Prostate gland (tissue), 2 donors: ENCODE data around the gene RHBDD3.

Experiments
- POLR2A ChIP-seq: fragments of 450-650 bp; IDR thresholded peaks from one replicate; pipeline ENCODE4 v1.6.1; 2016; ENCODE audit warnings: antibody characterized with exemption, mild to moderate bottlenecking
- POLR2AphosphoS5 ChIP-seq: sonication (generic); formaldehyde crosslinking; IDR thresholded peaks from one replicate; pipeline ENCODE4 v1.6.1; 2017; ENCODE audit warnings: antibody characterized with exemption
- TF ChIP-seq, protein P1 (sequence below), 4 experiments: fragments of 200-600 bp in 2 of 4; fragments of 450-650 bp in 2 of 4; sonication (generic) in 2 of 4; IDR thresholded peaks; 1 replicate in 3 of 4; 2 replicates in 1 of 4; pipeline ENCODE4 v1.5.1; 2016 to 2019; ENCODE audit warnings: antibody characterized with exemption in 4 of 4, mild to moderate bottlenecking in 2 of 4, moderate library complexity in 2 of 4

DNA sequence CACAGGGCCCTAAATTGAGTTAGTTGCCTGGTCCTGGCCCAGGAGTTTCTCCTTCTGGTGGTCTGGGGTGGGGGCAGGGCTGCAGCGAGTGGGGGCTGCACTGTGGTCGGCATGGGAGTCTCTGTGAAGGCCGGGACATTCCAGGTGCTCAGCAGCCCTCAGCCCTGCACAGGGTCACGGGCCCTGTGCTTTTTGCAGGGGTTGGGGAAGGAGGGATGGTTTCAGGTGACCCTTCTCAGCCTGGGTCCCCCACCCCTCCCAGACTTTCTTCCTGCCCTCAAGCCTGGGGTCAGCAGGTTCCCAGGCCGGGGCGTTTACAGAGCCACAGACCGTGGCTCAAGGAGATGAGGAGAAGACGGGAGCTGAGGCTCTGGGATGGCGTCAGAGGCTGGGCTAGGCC, 54.3 kb downstream of the RHBDD3 start:
- TF ChIP-seq POLR2A (no peak), POLR2AphosphoS5 (no peak)
- TF ChIP-seq, protein P1, sequence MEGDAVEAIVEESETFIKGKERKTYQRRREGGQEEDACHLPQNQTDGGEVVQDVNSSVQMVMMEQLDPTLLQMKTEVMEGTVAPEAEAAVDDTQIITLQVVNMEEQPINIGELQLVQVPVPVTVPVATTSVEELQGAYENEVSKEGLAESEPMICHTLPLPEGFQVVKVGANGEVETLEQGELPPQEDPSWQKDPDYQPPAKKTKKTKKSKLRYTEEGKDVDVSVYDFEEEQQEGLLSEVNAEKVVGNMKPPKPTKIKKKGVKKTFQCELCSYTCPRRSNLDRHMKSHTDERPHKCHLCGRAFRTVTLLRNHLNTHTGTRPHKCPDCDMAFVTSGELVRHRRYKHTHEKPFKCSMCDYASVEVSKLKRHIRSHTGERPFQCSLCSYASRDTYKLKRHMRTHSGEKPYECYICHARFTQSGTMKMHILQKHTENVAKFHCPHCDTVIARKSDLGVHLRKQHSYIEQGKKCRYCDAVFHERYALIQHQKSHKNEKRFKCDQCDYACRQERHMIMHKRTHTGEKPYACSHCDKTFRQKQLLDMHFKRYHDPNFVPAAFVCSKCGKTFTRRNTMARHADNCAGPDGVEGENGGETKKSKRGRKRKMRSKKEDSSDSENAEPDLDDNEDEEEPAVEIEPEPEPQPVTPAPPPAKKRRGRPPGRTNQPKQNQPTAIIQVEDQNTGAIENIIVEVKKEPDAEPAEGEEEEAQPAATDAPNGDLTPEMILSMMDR (IDR thresholded peaks at IDR 0.05): no peak
